SK-N-SH (cell line): ENCODE data around the gene PRPH.

Experiments
- CTCF ChIP-seq: fragments of 200-600 bp; sonication (generic); IDR thresholded peaks from 2 replicates; pipeline ENCODE4 v1.6.1; 2017; ENCODE audit warnings: antibody characterized with exemption, mild to moderate bottlenecking, moderate library complexity
- EP300 ChIP-seq, 2 experiments: IDR thresholded peaks; 2 replicates each; pipeline versions ENCODE4 v1.4.0 to v1.6.1; 2012; ENCODE audit warnings: borderline replicate concordance in 1 of 2, low read depth in 1 of 2, low read length in 1 of 2
- EZH2phosphoT487 ChIP-seq: fragments of 200-600 bp; sonication (generic); IDR thresholded peaks from 2 replicates; pipeline ENCODE4 v1.6.1; 2017; ENCODE audit warnings: low read depth, mixed run types, mild to moderate bottlenecking, antibody characterized with exemption, moderate library complexity, borderline replicate concordance
- MAX ChIP-seq: IDR thresholded peaks from 2 replicates; pipeline ENCODE4 v1.4.0; 2012; ENCODE audit warnings: low read depth
- NFIC ChIP-seq: IDR thresholded peaks from 2 replicates; pipeline ENCODE4 v1.4.0; 2012; ENCODE audit warnings: borderline replicate concordance
- NRF1 ChIP-seq: IDR thresholded peaks from 2 replicates; pipeline ENCODE4 v1.6.1; 2012; ENCODE audit warnings: low read depth, mild to moderate bottlenecking, low read length
- POLR2AphosphoS5 ChIP-seq: IDR thresholded peaks from 2 replicates; pipeline ENCODE4 v1.6.1; 2012; ENCODE audit warnings: low read depth, low read length
- RAD21 ChIP-seq: IDR thresholded peaks from 2 replicates; pipeline ENCODE4 v1.6.1; 2012; ENCODE audit warnings: mild to moderate bottlenecking, low read length
- RFX5 ChIP-seq: IDR thresholded peaks from 2 replicates; pipeline ENCODE4 v1.6.1; 2012; ENCODE audit warnings: mild to moderate bottlenecking, improper control_type of control experiment, low read length
- SIN3A ChIP-seq: IDR thresholded peaks from 2 replicates; pipeline ENCODE4 v1.6.1; 2012; ENCODE audit warnings: low read depth, mild to moderate bottlenecking, low read length, moderate library complexity, borderline replicate concordance

GRCh38 chr12:49345825-49346658, 51.1 kb downstream of the PRPH start:
- TF ChIP-seq CTCF (no peak), EZH2phosphoT487 (no peak), RAD21 (no peak), SIN3A (no peak), RFX5 (no peak), NFIC (no peak), MAX (no peak), POLR2AphosphoS5 (no peak), EP300 (IDR thresholded peaks at IDR 0.05; ENCODE audit: borderline replicate concordance in 1 of 2, low read depth in 1 of 2, low read length in 1 of 2) (no peak), NRF1 (no peak)
